Loucy (cell line): ENCODE data around the gene ENPP3.

ENCODE experiments used
- H2AFZ ChIP-seq: fragments of 200-600 bp; sonication (generic); 2 replicates; pipeline ENCODE4 v1.6.0; 2016; ENCODE audit warnings: antibody characterized with exemption, mild to moderate bottlenecking, low read length, moderate library complexity
- H3F3A ChIP-seq: fragments of 200-600 bp; 2 replicates; pipeline ENCODE4 v1.6.0; 2016; ENCODE audit warnings: antibody characterized with exemption, low read depth, mild to moderate bottlenecking
- H3K27me3 ChIP-seq: fragments of 200-600 bp; sonication (generic); 2 replicates; pipeline ENCODE4 v1.6.1; 2014; ENCODE audit warnings: low read length, mild to moderate bottlenecking; ENCODE audit not compliant: insufficient read depth, poor library complexity, severe bottlenecking
- H3K36me3 ChIP-seq: fragments of 200-600 bp; sonication (generic); 2 replicates; pipeline ENCODE4 v1.6.1; 2016; ENCODE audit warnings: low read length; ENCODE audit not compliant: insufficient read depth
- H3K4me1 ChIP-seq: fragments of 200-600 bp; sonication (generic); 2 replicates; pipeline ENCODE4 v1.5.1; 2014; ENCODE audit warnings: low read length, mild to moderate bottlenecking; ENCODE audit not compliant: insufficient read depth, poor library complexity, severe bottlenecking
- H3K4me2 ChIP-seq: fragments of 200-600 bp; sonication (generic); 2 replicates; pipeline ENCODE4 v1.6.0; 2014; ENCODE audit warnings: antibody characterized with exemption, low read length, low read depth, mild to moderate bottlenecking; ENCODE audit not compliant: poor library complexity, severe bottlenecking
- H3K4me3 ChIP-seq: fragments of 200-600 bp; sonication (generic); 2 replicates; pipeline ENCODE4 v1.5.1; 2014; ENCODE audit warnings: low read length, mild to moderate bottlenecking, mixed read lengths; ENCODE audit not compliant: poor library complexity, severe bottlenecking
- H3K79me2 ChIP-seq: fragments of 200-600 bp; sonication (generic); 2 replicates; pipeline ENCODE4 v1.6.1; 2014; ENCODE audit warnings: low read length; ENCODE audit not compliant: insufficient read depth
- H3K9ac ChIP-seq: fragments of 200-600 bp; sonication (generic); 2 replicates; pipeline ENCODE4 v1.6.0; 2014; ENCODE audit warnings: mild to moderate bottlenecking, low read depth, low read length, moderate library complexity; ENCODE audit not compliant: poor library complexity, severe bottlenecking
- H3K9me2 ChIP-seq: fragments of 200-600 bp; sonication (generic); replicated peaks from 2 replicates; pipeline ENCODE4 v1.6.1; 2016; ENCODE audit warnings: low read depth, low read length, mixed read lengths
- H3K9me3 ChIP-seq: fragments of 200-600 bp; sonication (generic); 2 replicates; pipeline ENCODE4 v1.6.1; 2014; ENCODE audit warnings: mild to moderate bottlenecking, antibody characterized with exemption, low read length, low read depth; ENCODE audit not compliant: insufficient read depth
- H4K20me1 ChIP-seq: fragments of 200-600 bp; sonication (generic); 2 replicates; pipeline ENCODE4 v1.6.0; 2014; ENCODE audit warnings: antibody characterized with exemption, low read length, mild to moderate bottlenecking; ENCODE audit not compliant: insufficient read depth, poor library complexity, severe bottlenecking
- EZH2phosphoT487 ChIP-seq: fragments of 200-600 bp; IDR thresholded peaks from 2 replicates; pipeline ENCODE4 v1.6.1; 2018; ENCODE audit warnings: antibody characterized with exemption, mild to moderate bottlenecking, moderate library complexity, borderline replicate concordance
- TF ChIP-seq, protein P1 (sequence below): fragments of 200-600 bp; sonication (generic); conservative IDR thresholded peaks from 2 replicates; pipeline ENCODE4 v1.5.1; 2014; ENCODE audit warnings: mild to moderate bottlenecking, antibody characterized with exemption, low read length

Gene ENPP3

DNA sequence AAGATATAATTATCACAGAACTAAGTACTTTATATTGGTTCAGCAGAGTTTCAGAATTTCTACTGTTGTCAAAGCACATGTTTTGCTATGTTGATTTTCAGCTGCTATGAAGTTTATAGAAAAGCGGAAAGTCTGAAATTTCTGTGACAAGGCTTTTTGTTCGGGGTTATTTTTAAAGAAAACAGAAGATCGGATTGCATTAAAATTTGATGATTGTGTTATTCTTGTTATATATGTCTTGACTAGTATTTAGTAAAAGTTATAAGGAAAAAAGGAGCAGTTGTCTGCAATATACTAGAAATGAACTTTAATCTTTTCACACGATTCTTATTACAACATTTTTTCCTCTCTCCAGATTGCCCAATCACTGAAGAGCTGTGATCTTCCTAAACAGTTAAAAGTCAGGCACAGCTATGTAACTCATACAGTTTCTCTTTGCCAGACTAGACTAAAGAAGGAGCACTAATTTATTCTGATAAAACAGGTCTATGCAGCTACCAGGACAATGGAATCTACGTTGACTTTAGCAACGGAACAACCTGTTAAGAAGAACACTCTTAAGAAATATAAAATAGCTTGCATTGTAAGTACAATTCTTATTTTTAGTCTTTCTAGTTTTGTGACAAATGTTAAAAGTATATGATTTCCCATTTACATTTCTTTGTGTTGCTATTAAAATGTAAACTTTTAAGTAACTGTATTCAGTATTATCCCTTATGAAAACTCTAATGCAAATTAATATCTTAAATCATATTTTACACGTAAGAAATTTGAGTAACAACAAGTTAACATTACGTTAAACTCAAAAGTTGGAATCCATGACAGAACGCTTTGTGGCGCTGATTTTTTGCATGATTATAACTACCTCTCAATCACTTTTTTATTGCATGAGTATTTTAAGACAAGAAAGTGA lies at the start of gene ENPP3:
Gene ENPP3 (plus strand): TSS at position 423 of the 913 bp plus-strand sequence. CDS start 83 bp downstream, at position 506.
- TF ChIP-seq, protein P1, sequence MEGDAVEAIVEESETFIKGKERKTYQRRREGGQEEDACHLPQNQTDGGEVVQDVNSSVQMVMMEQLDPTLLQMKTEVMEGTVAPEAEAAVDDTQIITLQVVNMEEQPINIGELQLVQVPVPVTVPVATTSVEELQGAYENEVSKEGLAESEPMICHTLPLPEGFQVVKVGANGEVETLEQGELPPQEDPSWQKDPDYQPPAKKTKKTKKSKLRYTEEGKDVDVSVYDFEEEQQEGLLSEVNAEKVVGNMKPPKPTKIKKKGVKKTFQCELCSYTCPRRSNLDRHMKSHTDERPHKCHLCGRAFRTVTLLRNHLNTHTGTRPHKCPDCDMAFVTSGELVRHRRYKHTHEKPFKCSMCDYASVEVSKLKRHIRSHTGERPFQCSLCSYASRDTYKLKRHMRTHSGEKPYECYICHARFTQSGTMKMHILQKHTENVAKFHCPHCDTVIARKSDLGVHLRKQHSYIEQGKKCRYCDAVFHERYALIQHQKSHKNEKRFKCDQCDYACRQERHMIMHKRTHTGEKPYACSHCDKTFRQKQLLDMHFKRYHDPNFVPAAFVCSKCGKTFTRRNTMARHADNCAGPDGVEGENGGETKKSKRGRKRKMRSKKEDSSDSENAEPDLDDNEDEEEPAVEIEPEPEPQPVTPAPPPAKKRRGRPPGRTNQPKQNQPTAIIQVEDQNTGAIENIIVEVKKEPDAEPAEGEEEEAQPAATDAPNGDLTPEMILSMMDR, result no peak
- TF ChIP-seq EZH2phosphoT487, result no peak
- Histone ChIP-seq H3K9me2 (no peaks in the 10 kb centered on the region), H3K9ac (no peak within 1 kb of the TSS), H3K79me2 (no peaks in the 10 kb centered on the region), H3K27me3 (no peaks in the 10 kb centered on the region), H3K4me1 (no peaks in the 10 kb centered on the region), H2AFZ (no peak within 1 kb of the TSS), H3K4me3 (no peak within 1 kb of the TSS), H3K36me3 (no peaks in the 10 kb centered on the region), H3K4me2 (no peak within 1 kb of the TSS), H3F3A (no peaks in the 10 kb centered on the region), H4K20me1 (no peaks in the 10 kb centered on the region), H3K9me3 (no peaks in the 10 kb centered on the region)

GRCh38 chr6:131587909-131588308 lies 49.2 kb upstream of the ENPP3 start:
- H3K79me2 ChIP-seq, result no peaks in the 10 kb centered on the region
- H4K20me1 ChIP-seq, result no peaks in the 10 kb centered on the region
- no peak overlapping the region for H3K9ac ChIP-seq
- H2AFZ ChIP-seq, result no peak overlapping the region
- H3K4me1 ChIP-seq, result no peaks in the 10 kb centered on the region
- H3K4me2 ChIP-seq, result no peak overlapping the region
- H3K27me3 ChIP-seq, result no peaks in the 10 kb centered on the region
- H3K36me3 ChIP-seq, result peaks cover 82% of the 10 kb centered on the region
- no peaks in the 10 kb centered on the region for H3F3A ChIP-seq
- H3K9me3 ChIP-seq, result no peaks in the 10 kb centered on the region
- no peak overlapping the region for H3K4me3 ChIP-seq
- TF ChIP-seq EZH2phosphoT487, result no peak
- H3K9me2 ChIP-seq, result no peaks in the 10 kb centered on the region

DNA sequence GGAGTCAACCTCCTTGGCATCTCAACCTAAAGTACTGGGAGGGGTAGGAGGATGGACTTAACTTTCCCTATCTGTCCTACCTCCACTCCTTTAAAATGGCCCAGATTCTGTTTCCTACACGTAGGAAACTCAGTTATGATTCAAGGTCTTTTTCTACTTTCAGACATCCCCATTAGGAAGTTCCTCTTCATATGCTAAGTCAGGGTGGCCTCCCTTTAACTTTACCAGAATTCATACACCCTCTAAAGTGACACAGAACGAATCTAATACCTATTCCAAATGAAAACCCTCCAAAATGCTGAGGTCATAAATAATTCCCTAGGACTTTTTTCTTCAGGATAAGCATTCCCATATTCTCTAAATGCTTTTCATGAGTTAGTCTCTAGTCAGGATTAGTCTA lies 48.5 kb upstream of the ENPP3 start:
- Histone ChIP-seq H4K20me1 (no peaks in the 10 kb centered on the region), H2AFZ (no peak overlapping the region), H3K9ac (no peak overlapping the region), H3K4me1 (no peaks in the 10 kb centered on the region), H3F3A (no peaks in the 10 kb centered on the region), H3K36me3 (peaks cover 79% of the 10 kb centered on the region), H3K4me2 (no peak overlapping the region), H3K27me3 (no peaks in the 10 kb centered on the region), H3K9me2 (no peaks in the 10 kb centered on the region), H3K4me3 (no peak overlapping the region), H3K9me3 (no peaks in the 10 kb centered on the region), H3K79me2 (no peaks in the 10 kb centered on the region)
- TF ChIP-seq EZH2phosphoT487, result no peak
- TF ChIP-seq, protein P1, result no peak
